ENCODE results near the gene AMBP.
"Not testable (repeated sequence)": the region's sequence is repeated elsewhere in the genome, so short reads cannot be mapped to it uniquely, and the experiment has no call there.

The AMBP gene

DNA sequence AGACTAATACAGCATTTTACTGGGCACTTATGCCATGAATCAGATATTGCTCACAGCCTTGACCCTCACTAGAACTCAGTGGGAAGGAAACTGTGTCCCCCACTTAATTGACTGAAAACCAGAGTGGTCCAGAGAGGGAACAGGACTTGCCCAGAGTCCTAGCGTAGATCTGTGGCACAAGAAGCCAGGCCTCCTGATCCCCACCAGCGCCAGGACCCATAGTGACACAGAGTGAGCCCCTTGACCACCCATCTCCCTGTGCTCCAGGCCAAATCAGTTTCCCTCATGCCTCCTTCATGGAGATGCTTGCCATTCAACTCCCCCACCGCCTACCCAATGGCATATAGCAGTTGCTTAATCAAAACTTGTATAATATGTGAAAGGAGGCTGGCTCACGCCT, 12.7 kb upstream of the AMBP start:
- DNase-seq = no peak

- no peak for DNase-seq
Measured at GRCh38 chr9:114089206-114089840, 11.2 kb upstream of the AMBP start.

DNA sequence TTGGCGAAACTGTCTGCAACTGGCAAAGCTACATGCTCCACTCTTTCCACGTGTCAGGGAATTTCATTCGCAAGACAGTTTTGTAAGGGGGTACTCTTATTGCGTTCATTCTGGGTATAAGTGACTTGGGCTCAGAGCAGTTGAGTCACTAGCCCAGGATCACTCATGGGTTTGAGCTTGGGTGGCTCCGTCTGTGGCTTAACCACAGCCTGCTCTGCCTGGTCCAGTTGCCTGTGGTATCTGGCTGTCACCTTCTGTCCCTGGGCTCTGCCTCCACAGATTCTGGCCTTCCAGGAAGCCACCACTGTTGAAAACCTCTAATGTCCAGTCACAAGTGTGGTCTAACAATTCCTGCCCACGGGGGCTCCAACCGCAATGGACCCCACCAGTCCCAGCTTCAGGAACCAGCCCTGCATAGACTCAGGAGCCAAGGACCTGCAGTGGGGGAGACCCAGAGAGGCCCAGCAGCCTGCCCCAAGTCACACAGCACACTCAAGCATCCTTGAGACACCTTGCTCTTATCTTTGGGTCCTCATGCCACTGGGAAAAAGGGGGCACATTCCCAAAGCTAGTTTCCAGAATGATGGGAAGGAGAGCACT, 10.6 kb upstream of the AMBP start:
- DNase-seq = no peak

- no peak for DNase-seq
Measured at GRCh38 chr9:114087721-114088120, 9.6 kb upstream of the AMBP start.

DNA sequence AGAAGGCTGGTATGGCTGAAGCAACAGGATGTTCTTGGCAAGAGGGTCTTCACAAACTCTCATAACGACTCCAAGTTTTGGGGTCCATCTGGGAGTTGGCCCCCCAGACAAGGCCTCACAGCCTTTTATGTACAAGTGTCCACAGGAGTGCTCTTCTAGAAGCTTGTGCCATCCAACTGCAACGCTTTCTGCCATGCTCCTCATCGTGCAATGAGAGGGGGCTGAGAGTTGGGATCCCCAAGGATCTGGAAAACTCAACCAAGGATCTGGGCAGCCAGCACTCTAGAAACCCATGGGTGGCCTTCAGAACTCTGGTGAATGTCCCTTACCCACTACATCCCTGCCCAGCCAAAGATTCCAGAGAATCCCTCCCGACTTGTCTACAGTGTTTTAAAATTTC, 8.5 kb upstream of the AMBP start:
- DNase-seq = no peak

DNA sequence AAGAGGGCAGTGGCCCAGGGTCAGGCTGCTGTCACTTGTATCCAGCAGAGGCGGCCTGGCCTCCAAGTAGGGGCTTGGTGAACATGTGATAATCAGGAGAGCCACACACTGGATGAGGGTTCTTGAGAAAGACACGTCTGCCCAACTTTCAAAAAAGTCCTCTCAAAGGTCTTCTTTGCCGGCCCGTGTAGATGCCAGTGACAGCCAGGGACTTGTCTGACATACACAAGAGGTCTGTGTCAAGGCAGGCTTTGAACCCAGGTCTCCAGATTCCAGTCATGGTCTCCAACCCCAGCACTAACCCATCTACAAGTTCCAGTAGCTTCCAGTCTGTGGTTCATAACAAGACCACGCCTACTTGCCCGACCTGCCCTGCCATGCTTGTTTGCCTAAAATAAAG, 7.9 kb upstream of the AMBP start:
- no peak for DNase-seq

DNA sequence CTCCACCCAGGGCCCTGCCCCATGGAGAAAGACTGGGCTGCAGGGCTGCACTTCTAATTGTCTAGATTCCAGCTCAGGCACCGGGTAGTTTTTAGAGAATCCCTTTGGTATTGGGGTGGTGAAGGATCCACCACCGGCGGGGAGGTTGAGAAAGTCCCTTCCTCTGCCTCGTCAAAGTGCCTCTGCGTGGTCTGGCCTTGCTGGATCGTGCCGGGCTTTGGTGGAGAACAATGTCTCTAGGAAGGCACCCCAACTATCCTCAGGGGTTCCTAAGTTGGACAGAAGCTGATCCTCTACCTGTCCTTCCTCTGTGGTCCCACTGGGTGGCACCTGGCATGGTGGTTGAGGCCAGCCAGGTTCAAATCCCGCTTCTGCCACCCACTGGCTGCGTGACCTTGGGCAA, 7.3 kb upstream of the AMBP start:
- DNase-seq = no peak

- no peak for DNase-seq
Measured at GRCh38 chr9:114084282-114085073, 6.4 kb upstream of the AMBP start.

- no peak for DNase-seq
Measured at GRCh38 chr9:114083666-114084065, 5.6 kb upstream of the AMBP start.

DNA sequence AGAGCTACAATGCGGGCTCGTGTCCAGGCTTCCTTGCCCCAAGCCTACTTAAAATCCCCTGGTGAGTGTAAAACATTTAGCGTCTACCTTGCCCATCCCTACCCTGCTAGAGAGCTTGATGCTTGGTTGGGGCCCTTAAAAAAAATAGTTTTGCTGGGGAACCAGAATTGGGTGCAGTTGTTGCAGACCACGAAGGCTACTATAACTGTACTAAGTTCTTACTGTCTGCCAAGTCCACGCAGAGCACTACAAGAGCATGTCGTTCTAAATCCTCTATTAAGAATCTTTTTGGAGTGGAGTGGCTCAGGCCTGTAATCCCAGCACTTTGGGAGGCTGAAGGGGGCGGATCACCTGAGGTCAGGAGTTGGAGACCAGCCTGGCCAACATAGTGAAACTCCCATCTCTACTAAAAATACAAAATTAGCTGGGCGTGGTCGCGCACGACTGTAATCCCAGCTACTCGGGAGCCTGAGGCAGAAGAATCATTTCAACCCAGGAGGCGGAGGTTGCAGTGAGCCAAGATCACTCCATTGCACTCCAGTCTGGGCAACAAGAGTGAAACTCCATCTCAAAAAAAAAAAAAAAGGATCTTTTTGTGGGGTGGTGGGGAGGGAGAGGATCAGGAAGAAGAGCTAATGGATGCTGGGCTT, 4.8 kb upstream of the AMBP start:
- not testable (repeated sequence) for DNase-seq

DNA sequence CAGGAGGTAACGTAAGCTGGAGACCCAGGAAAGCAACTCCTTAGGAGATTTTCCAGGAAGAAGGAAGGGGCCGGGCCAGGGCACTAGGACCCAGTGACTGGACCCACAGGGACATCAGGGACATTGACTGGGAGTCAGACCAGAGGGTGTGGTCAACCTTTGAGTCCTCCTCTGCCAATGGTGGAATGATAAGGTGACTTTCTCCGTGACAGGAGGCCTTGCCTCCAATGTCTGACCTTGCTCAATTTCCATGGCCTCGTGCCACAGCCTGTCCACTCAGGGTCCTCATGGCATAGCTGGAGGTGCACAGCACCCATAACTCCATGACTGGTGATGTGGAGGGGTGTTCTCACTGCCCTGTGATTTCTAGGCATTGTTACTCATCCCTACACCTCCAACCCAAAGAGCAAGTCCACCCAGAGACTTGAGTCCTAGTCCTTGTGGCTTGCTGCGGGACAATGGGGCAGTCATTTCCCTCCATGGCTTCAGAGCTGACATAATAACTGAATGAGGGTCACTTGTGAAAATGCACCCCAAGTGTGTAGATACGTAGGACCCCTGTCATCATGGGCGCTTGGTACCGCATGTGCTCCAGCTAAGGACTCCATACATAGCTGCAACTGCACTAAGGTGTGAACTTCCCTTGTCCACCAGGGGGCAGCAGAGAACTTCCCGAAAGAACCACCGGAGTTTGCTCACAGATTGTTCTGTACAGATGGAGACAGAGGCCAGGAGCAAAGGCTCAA, 4.1 kb upstream of the AMBP start:
- DNase-seq = peak; percentile 76

- DNase-seq = no peak
Measured at GRCh38 chr9:114081441-114082016, 3.4 kb upstream of the AMBP start.

- DNase-seq = no peak
Measured at GRCh38 chr9:114080773-114081440, 2.8 kb upstream of the AMBP start.

DNA sequence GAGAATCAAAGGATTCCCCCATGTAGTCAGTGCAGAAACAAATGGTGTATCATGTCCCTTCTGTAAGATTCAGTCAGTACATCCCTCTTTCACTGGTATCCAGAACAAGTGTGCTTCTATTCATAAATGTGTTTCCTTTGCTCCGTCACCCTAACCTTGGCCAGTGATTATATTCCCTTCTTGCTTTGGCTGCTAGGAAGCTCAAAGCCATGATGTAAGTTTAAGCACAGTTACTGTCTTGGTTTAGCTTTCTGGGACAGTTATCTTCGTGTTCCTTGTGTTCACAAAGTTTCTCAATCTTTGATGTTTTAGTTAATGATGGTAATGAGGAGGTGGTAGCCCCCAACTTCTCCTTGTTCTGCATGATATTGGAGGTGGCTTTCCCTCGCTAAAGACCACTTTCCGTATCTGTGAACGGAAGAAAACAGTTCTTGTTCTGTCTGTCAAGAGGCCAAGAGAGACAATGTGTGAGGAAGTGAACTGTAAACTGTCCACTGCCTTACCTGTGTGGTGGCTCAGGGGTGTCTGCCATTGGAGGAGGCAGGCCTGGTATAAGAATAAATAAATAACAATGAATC, 2.2 kb upstream of the AMBP start:
- DNase-seq = no peak

- no peak for DNase-seq
Measured at GRCh38 chr9:114078781-114079156, 669 bp upstream of the AMBP start.

- DNase-seq = no peak
Measured at GRCh38 chr9:114077162-114077837, 800 bp downstream of the AMBP start.

DNA sequence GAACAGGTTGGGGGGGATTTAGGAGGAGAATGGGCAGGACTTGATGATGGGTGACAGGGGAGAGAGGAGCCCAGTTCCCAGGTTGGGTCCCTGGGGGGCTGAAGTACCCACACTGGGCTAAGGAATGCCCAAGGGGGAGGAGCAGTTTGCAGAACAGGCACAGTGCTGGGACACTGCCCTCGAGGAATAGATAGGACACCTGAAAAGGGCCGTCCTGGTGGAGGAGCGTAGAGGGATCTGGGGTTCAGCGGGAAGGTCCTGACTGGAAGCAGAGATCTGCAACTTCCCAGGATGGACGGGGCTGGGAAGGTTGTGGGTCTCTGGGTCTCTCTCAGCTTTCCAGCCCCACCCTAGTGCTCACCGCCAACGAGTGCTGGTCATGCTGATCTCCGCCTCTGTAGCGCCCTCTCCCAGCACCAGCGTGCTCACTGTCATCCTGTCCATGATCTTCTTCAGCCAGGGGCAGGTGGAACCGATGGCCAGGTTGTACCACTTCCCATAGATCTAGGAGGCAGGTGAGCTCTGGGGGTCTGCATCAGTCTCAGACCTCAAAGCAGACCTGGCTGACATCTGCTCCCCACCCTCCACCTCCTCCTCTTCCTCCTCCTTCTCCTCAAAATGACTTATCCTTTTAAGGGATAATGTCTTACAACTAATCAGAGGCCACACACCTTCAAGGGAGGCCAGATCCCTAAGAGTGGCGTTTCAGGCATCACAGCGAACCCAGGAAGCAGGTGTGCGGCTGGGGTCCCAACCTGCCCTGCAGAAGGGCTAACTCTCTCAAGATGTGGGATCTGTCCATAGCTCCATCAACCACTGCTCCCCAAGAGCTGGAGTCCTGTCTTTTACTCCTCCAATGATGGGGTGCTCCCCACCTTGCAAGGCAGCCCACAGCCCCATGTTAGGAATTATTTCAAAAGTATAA, 1.6 kb downstream of the AMBP start:
- no peak for DNase-seq

- no peak for DNase-seq
Measured at GRCh38 chr9:114075602-114076001, 2.5 kb downstream of the AMBP start.

- no peak for DNase-seq
Measured at GRCh38 chr9:114072184-114073140, 5.6 kb downstream of the AMBP start.

All from activated naive CD4-positive, alpha-beta T cell treated with Interleukin-2 at 50 U/mL for 16 hours (primary cell).